ENCODE data around the gene OR2AP1. TPM values are rescaled to one million over a fixed set of nuclear protein-coding genes. Genes with fewer than 3 reads are reported as not detected.

The OR2AP1 gene
- total RNA-seq, 1 experiment from 2014 or later: not detected

Other genes starting within 250 kb of the OR2AP1 start
- gene OR6C3, start 241.7 kb upstream of the OR2AP1 start, total RNA-seq (2014; rRNA removed; shearing (Covaris generic); ENCODE audit: low replicate concordance): not detected in 2 replicates
- not detected in 2 replicates for gene OR6C75, start 209.5 kb upstream of the OR2AP1 start, total RNA-seq (2014; rRNA removed; shearing (Covaris generic); ENCODE audit: low replicate concordance)
- not detected in 2 replicates for gene OR6C65, start 171.9 kb upstream of the OR2AP1 start, total RNA-seq (2014; rRNA removed; shearing (Covaris generic); ENCODE audit: low replicate concordance)
- gene OR6C76, start 146.2 kb upstream of the OR2AP1 start, total RNA-seq (2014; rRNA removed; shearing (Covaris generic); ENCODE audit: low replicate concordance): not detected in 2 replicates
- gene OR6C2, start 128.4 kb upstream of the OR2AP1 start, total RNA-seq (2014; rRNA removed; shearing (Covaris generic); ENCODE audit: low replicate concordance): not detected in 2 replicates
- gene OR6C70, start 102.3 kb upstream of the OR2AP1 start, total RNA-seq (2014; rRNA removed; shearing (Covaris generic); ENCODE audit: low replicate concordance): not detected in 2 replicates
- not detected in 2 replicates for gene OR6C68, start 80.1 kb upstream of the OR2AP1 start, total RNA-seq (2014; rRNA removed; shearing (Covaris generic); ENCODE audit: low replicate concordance)
- not detected in 2 replicates for gene OR6C4, start 22.9 kb upstream of the OR2AP1 start, total RNA-seq (2014; rRNA removed; shearing (Covaris generic); ENCODE audit: low replicate concordance)
- gene OR10P1, start 64.4 kb downstream of the OR2AP1 start, total RNA-seq (2014; rRNA removed; shearing (Covaris generic); ENCODE audit: low replicate concordance): not detected in 2 replicates
- gene ITGA7, start 135.4 kb downstream of the OR2AP1 start, total RNA-seq (2014; rRNA removed; shearing (Covaris generic); ENCODE audit: low replicate concordance): 18.8 and 27.4 TPM in 2 replicates
- 75.7 and 97.6 TPM in 2 replicates for gene BLOC1S1, start 143.6 kb downstream of the OR2AP1 start, total RNA-seq (2014; rRNA removed; shearing (Covaris generic); ENCODE audit: low replicate concordance)
- 3.1 and 5.0 TPM in 2 replicates for gene RDH5, start 147.9 kb downstream of the OR2AP1 start, total RNA-seq (2014; rRNA removed; shearing (Covaris generic); ENCODE audit: low replicate concordance)
- 1,474 and 1,678 TPM in 2 replicates for gene CD63, start 156.5 kb downstream of the OR2AP1 start, total RNA-seq (2014; rRNA removed; shearing (Covaris generic); ENCODE audit: low replicate concordance)
- gene GDF11, start 170.7 kb downstream of the OR2AP1 start, total RNA-seq (2014; rRNA removed; shearing (Covaris generic); ENCODE audit: low replicate concordance): 2.8 and 3.9 TPM in 2 replicates
- gene SARNP, start 245.3 kb downstream of the OR2AP1 start, total RNA-seq (2014; rRNA removed; shearing (Covaris generic); ENCODE audit: low replicate concordance): 142 and 228 TPM in 2 replicates
- 8.0 and 12.0 TPM in 2 replicates for gene ORMDL2, start 245.6 kb downstream of the OR2AP1 start, total RNA-seq (2014; rRNA removed; shearing (Covaris generic); ENCODE audit: low replicate concordance)

Data from MG63 (cell line).